Measurements from ENCODE around the gene CFAP61. TPM values are rescaled to one million over a fixed set of nuclear protein-coding genes. Genes with fewer than 3 reads are reported as not detected.

The CFAP61 gene
- total RNA-seq, 4 donors from 2014 or later, result not detected

GRCh38 chr20:20143165-20143564 is 90.8 kb downstream of the CFAP61 start:
- no peak for DNase-seq (ENCODE audit: extremely low spot score)
- no peak overlapping the region for H3K4me3 ChIP-seq
- H3K27ac ChIP-seq (replicated peaks in 1 of 4), result no peak overlapping the region
- TF ChIP-seq CTCF (IDR thresholded peaks at IDR 0.05) (no peak), POLR2AphosphoS5 (IDR thresholded peaks at IDR 0.05) (no peak), POLR2A (IDR thresholded peaks at IDR 0.05; ENCODE audit: low read depth) (no peak), EP300 (IDR thresholded peaks at IDR 0.05) (no peak)
- peaks cover 0 to 5% (median 0%) of the 10 kb centered on the region in 4 donors for H3K9me3 ChIP-seq
- no peaks in the 10 kb centered on the region for H3K4me1 ChIP-seq
- 43% methylated on average over 2 of the region's 2 CpGs for WGBS
- no peaks in the 10 kb centered on the region for H3K27me3 ChIP-seq
- intact Hi-C loops (cut with DNase I), result no loop called here
- H3K36me3 ChIP-seq, result no peaks in the 10 kb centered on the region

- Histone ChIP-seq H3K9me3 (peaks cover 0 to 5% (median 0%) of the 10 kb centered on the region in 4 donors), H3K27me3 (no peaks in the 10 kb centered on the region), H3K36me3 (no peaks in the 10 kb centered on the region), H3K27ac (replicated peaks in 1 of 4) (no peak overlapping the region), H3K4me3 (no peak overlapping the region), H3K4me1 (no peaks in the 10 kb centered on the region)
- no peak for TF ChIP-seq POLR2A (IDR thresholded peaks at IDR 0.05; ENCODE audit: low read depth)
- no peak for TF ChIP-seq CTCF (IDR thresholded peaks at IDR 0.05)
- TF ChIP-seq POLR2AphosphoS5 (IDR thresholded peaks at IDR 0.05), result no peak
- no peak for TF ChIP-seq EP300 (IDR thresholded peaks at IDR 0.05)
- intact Hi-C loops (cut with DNase I), result no loop called here
- 32% methylated on average over 2 of the region's 2 CpGs for WGBS
- no peak for DNase-seq (ENCODE audit: extremely low spot score)
Observed at GRCh38 chr20:20143646-20144045, 91.3 kb downstream of the CFAP61 start.

GRCh38 chr20:20148779-20149178 is 96.4 kb downstream of the CFAP61 start:
- DNase-seq (ENCODE audit: extremely low spot score), result no peak
- Histone ChIP-seq H3K27ac (replicated peaks in 1 of 4) (no peak overlapping the region), H3K4me1 (no peaks in the 10 kb centered on the region), H3K36me3 (no peaks in the 10 kb centered on the region), H3K27me3 (no peaks in the 10 kb centered on the region), H3K4me3 (no peak overlapping the region), H3K9me3 (peaks cover 0 to 12% (median 7%) of the 10 kb centered on the region in 4 donors)
- 88% methylated on average over 2 of the region's 2 CpGs for WGBS
- intact Hi-C loops (cut with DNase I), result no loop called here
- TF ChIP-seq POLR2A (IDR thresholded peaks at IDR 0.05; ENCODE audit: low read depth), result no peak
- TF ChIP-seq POLR2AphosphoS5 (IDR thresholded peaks at IDR 0.05), result no peak
- TF ChIP-seq EP300 (IDR thresholded peaks at IDR 0.05), result no peak
- TF ChIP-seq CTCF (IDR thresholded peaks at IDR 0.05), result no peak

- H3K9me3 ChIP-seq, result peaks cover 0 to 12% (median 7%) of the 10 kb centered on the region in 4 donors
- no peaks in the 10 kb centered on the region for H3K27me3 ChIP-seq
- TF ChIP-seq POLR2A (IDR thresholded peaks at IDR 0.05; ENCODE audit: low read depth), result no peak
- WGBS, result 93% methylated on average over 2 of the region's 2 CpGs
- DNase-seq (ENCODE audit: extremely low spot score), result no peak
- no peaks in the 10 kb centered on the region for H3K4me1 ChIP-seq
- no peak overlapping the region for H3K4me3 ChIP-seq
- intact Hi-C loops (cut with DNase I), result no loop called here
- no peaks in the 10 kb centered on the region for H3K36me3 ChIP-seq
- H3K27ac ChIP-seq (replicated peaks in 1 of 4), result no peak overlapping the region
Observed at GRCh38 chr20:20150241-20150640, 97.9 kb downstream of the CFAP61 start.

GRCh38 chr20:20160520-20160919 is 108.2 kb downstream of the CFAP61 start:
- H3K27me3 ChIP-seq, result no peaks in the 10 kb centered on the region
- no peak overlapping the region for H3K27ac ChIP-seq (replicated peaks in 1 of 4)
- intact Hi-C loops (cut with DNase I), result no loop called here
- TF ChIP-seq EP300 (IDR thresholded peaks at IDR 0.05) (no peak), POLR2A (IDR thresholded peaks at IDR 0.05; ENCODE audit: low read depth) (no peak)
- peaks cover 0 to 7% (median 0%) of the 10 kb centered on the region in 4 donors for H3K36me3 ChIP-seq
- H3K4me3 ChIP-seq, result no peak overlapping the region
- WGBS, result 37% methylated on average over 2 of the region's 2 CpGs
- DNase-seq (ENCODE audit: extremely low spot score), result no peak
- H3K9me3 ChIP-seq, result no peaks in the 10 kb centered on the region
- no peaks in the 10 kb centered on the region for H3K4me1 ChIP-seq

- Histone ChIP-seq H3K27ac (replicated peaks in 1 of 4) (no peak overlapping the region), H3K9me3 (no peaks in the 10 kb centered on the region), H3K4me3 (no peak overlapping the region), H3K36me3 (peaks cover 0 to 7% (median 0%) of the 10 kb centered on the region in 4 donors), H3K27me3 (no peaks in the 10 kb centered on the region), H3K4me1 (no peaks in the 10 kb centered on the region)
- 60% methylated on average over 4 of the region's 4 CpGs for WGBS
- TF ChIP-seq EP300 (IDR thresholded peaks at IDR 0.05), result no peak
- no peak for TF ChIP-seq POLR2A (IDR thresholded peaks at IDR 0.05; ENCODE audit: low read depth)
- TF ChIP-seq CTCF (IDR thresholded peaks at IDR 0.05), result no peak
- TF ChIP-seq POLR2AphosphoS5 (IDR thresholded peaks at IDR 0.05), result no peak
- no peak for DNase-seq (ENCODE audit: extremely low spot score)
- intact Hi-C loops (cut with DNase I), result no loop called here
Observed at GRCh38 chr20:20161611-20162010, 109.3 kb downstream of the CFAP61 start.
